GM19438 (cell line): Measurements from ENCODE around the gene NDUFA13.

Experiments
- ATAC-seq: cut with Tn5 transposase; IDR thresholded peaks from one replicate; pipeline ENCODE4 v1.9.1; 2021; ENCODE audit warnings: low read depth; ENCODE audit not compliant: unreplicated experiment

Gene NDUFA13

GRCh38 chr19:19563348-19563848 lies 47.4 kb downstream of the NDUFA13 start:
- no peak for ATAC-seq

- ATAC-seq = no peak
Measured at GRCh38 chr19:19566306-19566705, 50.3 kb downstream of the NDUFA13 start.

GRCh38 chr19:19567391-19567790 lies 51.4 kb downstream of the NDUFA13 start:
- ATAC-seq = no peak

GRCh38 chr19:19568802-19569756 lies 53.1 kb downstream of the NDUFA13 start:
- ATAC-seq = no peak

- no peak for ATAC-seq
Measured at GRCh38 chr19:19570571-19570970, 54.5 kb downstream of the NDUFA13 start.

GRCh38 chr19:19571071-19571786 lies 55.2 kb downstream of the NDUFA13 start:
- ATAC-seq = no peak

GRCh38 chr19:19575411-19575810 lies 59.4 kb downstream of the NDUFA13 start:
- ATAC-seq = no peak
